Measurements from ENCODE around the gene FRMD4A. TPM values are rescaled to one million over a fixed set of nuclear protein-coding genes. Genes with fewer than 3 reads are reported as not detected.

FRMD4A gene
- total RNA-seq, 4 donors from 2014 or later = 5.6 to 34.1 (median 19.4) TPM

DNA sequence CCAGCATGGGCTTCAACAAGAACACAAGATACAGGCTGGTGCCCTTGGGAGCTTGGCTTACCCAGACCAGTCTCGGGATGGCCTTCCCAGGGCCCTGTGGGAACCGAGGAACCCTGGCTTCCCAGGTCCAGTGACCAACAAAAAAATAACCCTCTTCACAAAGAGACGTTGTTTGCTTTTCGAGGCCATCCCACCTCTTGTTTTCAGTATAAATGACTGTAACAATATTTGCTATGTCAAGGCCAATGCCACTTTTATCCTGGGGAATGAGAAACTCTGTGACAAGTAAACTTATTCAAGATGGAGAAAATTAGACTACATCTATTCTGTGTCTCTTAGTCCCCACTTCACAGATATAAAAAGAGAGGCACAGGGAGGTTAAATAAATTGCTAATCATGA lies 605.1 kb downstream of the FRMD4A start:
- Histone ChIP-seq H3K36me3 (no peaks in the 10 kb centered on the region), H3K27ac (no peak overlapping the region), H3K9me3 (no peaks in the 10 kb centered on the region), H3K27me3 (no peaks in the 10 kb centered on the region), H3K4me1 (no peaks in the 10 kb centered on the region), H3K4me3 (no peak overlapping the region)
- DNase-seq = no peak
- intact Hi-C loops (cut with DNase I; ENCODE audit: low total_unique reads) = no loop called here
- TF ChIP-seq POLR2A (IDR thresholded peaks at IDR 0.05) = no peak
- TF ChIP-seq, protein P1, sequence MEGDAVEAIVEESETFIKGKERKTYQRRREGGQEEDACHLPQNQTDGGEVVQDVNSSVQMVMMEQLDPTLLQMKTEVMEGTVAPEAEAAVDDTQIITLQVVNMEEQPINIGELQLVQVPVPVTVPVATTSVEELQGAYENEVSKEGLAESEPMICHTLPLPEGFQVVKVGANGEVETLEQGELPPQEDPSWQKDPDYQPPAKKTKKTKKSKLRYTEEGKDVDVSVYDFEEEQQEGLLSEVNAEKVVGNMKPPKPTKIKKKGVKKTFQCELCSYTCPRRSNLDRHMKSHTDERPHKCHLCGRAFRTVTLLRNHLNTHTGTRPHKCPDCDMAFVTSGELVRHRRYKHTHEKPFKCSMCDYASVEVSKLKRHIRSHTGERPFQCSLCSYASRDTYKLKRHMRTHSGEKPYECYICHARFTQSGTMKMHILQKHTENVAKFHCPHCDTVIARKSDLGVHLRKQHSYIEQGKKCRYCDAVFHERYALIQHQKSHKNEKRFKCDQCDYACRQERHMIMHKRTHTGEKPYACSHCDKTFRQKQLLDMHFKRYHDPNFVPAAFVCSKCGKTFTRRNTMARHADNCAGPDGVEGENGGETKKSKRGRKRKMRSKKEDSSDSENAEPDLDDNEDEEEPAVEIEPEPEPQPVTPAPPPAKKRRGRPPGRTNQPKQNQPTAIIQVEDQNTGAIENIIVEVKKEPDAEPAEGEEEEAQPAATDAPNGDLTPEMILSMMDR (IDR thresholded peaks at IDR 0.05) = no peak

- H3K27me3 ChIP-seq = no peaks in the 10 kb centered on the region
- TF ChIP-seq, protein P1 (IDR thresholded peaks at IDR 0.05) = no peak
- no peak for TF ChIP-seq POLR2A (IDR thresholded peaks at IDR 0.05)
- H3K4me1 ChIP-seq = no peaks in the 10 kb centered on the region
- no peaks in the 10 kb centered on the region for H3K9me3 ChIP-seq
- no peak overlapping the region for H3K27ac ChIP-seq
- DNase-seq = peak; percentile 62 to 67
- no peaks in the 10 kb centered on the region for H3K36me3 ChIP-seq
- H3K4me3 ChIP-seq = no peak overlapping the region
- intact Hi-C loops (cut with DNase I; ENCODE audit: low total_unique reads) = no loop called here
Observed at GRCh38 chr10:13724484-13724883, 606.2 kb downstream of the FRMD4A start.

DNA sequence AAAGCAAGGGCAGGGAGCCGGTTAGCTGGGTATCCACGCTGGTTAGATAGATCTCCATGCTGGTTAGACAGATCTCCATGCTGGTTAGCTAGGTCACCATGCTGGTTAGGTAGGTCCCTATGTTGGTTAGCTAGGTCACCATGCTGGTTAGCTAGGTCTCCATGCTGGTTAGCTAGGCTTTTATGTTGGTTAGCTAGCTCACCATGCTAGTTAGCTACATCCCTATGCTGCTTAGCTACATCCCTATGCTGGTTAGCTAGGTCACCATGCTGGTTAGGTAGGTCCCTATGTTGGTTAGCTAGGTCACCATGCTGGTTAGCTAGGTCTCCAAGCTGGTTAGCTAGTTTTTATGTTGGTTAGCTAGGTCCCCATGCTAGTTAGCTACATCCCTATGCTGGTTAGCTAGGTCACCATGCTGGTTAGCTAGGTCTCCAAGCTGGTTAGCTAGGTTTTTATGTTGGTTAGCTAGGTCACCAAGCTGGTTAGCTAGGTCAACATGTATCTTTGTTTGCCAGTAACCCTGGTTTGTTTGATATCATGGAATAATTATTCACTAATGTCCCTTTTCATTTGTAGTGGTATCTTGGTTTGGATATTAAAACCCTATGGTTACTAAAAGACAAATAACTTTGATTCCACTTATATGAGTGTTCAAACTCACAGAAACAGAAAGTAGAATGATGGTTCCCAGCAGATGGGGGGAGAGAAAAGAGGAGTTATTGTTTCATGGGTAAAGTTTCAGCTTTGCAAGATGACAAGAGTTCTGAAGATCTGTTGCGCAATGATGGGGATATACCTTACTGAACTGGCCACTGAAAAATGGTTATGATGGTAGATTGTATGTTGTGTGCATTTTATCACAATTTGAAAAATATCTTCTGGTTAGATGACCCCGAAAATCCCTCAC lies 607.7 kb downstream of the FRMD4A start:
- TF ChIP-seq, protein P1 (IDR thresholded peaks at IDR 0.05) = no peak
- intact Hi-C loops (cut with DNase I; ENCODE audit: low total_unique reads) = no loop called here
- H3K36me3 ChIP-seq = no peaks in the 10 kb centered on the region
- H3K9me3 ChIP-seq = no peaks in the 10 kb centered on the region
- no peak overlapping the region for H3K4me3 ChIP-seq
- DNase-seq = no peak
- H3K27ac ChIP-seq = no peak overlapping the region
- H3K27me3 ChIP-seq = no peaks in the 10 kb centered on the region
- H3K4me1 ChIP-seq = no peaks in the 10 kb centered on the region

GRCh38 chr10:13721486-13721885 lies 609.2 kb downstream of the FRMD4A start:
- no peak for DNase-seq
- Histone ChIP-seq H3K27me3 (no peaks in the 10 kb centered on the region), H3K36me3 (no peaks in the 10 kb centered on the region), H3K27ac (no peak overlapping the region), H3K4me3 (no peak overlapping the region), H3K4me1 (no peaks in the 10 kb centered on the region), H3K9me3 (no peaks in the 10 kb centered on the region)
- TF ChIP-seq, protein P1 (IDR thresholded peaks at IDR 0.05) = no peak
- TF ChIP-seq POLR2A (IDR thresholded peaks at IDR 0.05) = no peak
- intact Hi-C loops (cut with DNase I; ENCODE audit: low total_unique reads) = no loop called here

DNA sequence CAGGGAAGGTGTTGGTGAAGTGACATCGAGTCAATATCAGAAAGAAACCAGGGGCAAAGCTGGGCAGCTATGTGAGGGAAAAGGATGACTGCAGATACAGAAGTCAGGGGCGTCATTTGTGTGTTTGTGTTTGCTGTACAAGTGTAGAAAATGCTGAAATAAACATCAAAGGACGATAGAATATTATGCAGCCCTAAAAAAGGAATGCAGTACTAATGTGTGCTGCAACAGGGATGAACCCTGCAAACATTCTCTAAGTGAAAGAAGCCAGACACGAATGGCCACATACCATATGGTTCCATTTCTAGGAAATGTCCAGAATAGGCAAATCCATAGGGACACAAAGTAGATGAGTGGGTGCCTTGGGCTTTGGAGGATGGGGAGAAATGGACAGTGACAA lies 610.0 kb downstream of the FRMD4A start:
- no peaks in the 10 kb centered on the region for H3K4me1 ChIP-seq
- no peak overlapping the region for H3K27ac ChIP-seq
- H3K27me3 ChIP-seq = no peaks in the 10 kb centered on the region
- no peak for DNase-seq
- no peaks in the 10 kb centered on the region for H3K9me3 ChIP-seq
- no peak overlapping the region for H3K4me3 ChIP-seq
- no peaks in the 10 kb centered on the region for H3K36me3 ChIP-seq
- TF ChIP-seq, protein P1 (IDR thresholded peaks at IDR 0.05) = no peak
- TF ChIP-seq POLR2A (IDR thresholded peaks at IDR 0.05) = no peak
- intact Hi-C loops (cut with DNase I; ENCODE audit: low total_unique reads) = no loop called here

All from uterus (tissue), 4 donors.